ENCODE results near the gene MCF2L2.
A peak's percentile ranks its signal among the peaks of the same experiment; 100 is the strongest.
"Not testable (repeated sequence)": the region's sequence is repeated elsewhere in the genome, so short reads cannot be mapped to it uniquely, and the experiment has no call there.

MCF2L2 gene

DNA sequence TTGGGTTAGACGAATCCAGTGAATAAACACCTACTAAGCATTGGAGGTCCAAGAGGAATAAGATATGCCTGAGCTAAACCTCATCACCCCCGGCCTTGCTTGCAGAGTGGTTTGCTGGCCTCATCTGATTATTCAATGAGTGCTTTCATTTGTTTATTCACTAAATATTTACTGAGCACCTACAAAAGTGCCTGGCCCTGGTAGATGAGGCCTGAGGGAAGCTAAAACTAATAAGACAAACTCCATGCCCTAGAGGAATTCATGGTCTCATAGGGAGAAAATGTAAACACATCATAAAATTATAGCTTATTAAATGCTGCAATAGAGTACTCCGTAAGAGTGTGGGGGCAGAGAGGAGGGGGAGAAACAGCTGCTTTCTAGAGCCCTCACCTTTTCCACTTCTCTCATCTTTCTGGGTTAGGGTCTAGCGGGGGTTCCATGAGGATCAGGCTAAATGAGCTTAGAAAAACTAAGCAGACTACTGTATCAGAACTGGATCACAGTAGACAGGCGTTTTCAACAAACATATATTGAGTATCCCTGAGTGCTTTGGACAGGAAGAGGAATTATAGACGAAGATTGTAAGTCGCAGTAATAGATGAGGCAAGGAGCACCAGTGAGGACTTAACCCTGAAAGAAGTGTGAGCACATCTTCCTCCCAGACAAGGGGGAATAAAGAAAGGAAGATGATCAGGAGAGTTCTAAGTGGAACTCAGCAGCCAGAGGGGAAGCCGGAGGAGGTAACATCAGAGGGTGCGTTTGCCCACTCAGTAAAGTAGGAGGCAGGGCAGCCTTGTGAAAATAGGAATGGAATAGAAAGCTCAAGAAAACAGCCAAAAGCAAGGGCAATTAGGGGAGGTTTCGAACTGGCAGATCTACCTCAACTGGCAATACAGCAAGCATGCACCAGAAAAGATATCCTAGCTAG lies 234.4 kb downstream of the MCF2L2 start:
- DNase-seq = peak; percentile 87

DNA sequence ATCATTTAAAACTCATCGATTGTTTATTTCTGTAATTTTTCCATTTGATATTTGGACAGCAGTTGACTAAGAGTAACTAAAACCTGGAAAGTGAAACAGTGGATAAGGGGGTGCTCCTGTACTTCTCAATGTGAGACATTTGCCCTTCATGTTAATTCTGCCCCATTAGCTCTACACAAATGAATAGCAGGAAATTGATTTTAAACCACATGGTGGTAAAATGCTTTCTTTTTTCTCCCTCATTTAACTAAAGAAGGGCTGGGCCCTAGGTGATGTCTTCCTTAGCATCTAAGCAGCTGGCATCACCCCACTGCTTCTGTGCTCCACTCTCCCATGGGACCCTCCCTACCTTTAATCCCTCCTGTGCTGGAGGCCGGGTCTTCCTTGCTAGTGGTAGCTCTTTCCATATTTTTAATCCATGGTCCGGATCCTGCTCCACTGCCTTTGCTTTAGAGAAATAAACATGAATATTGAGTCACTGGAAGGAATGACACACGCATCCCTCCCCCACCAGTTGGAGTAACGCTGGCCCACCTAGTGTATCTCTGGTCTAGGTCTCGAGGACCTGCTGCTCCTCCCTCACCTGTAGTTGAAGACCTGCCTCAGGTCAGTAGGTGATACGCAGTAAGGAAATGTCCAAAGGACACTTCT lies 235.6 kb downstream of the MCF2L2 start:
- peak; percentile 82 for DNase-seq

DNA sequence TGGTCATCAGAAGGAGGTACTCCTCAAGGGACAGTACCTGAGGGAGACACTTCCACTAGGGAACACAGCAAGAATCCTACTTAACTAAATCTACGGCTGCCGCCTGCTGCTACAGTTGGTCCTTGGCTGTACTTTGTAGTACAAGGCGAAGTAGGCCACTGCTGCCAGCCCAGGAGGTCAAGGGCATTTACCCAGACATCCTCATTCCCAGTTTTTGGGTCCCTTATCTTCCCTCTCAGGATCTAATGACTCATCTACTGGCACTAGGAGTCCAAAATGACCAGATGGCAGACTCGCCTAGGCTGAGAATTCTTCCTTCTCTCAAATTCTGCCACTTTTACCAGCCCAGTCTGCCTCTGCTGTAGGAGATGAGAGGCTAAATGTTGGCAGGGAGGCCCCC lies 238.8 kb downstream of the MCF2L2 start:
- no peak for DNase-seq

DNA sequence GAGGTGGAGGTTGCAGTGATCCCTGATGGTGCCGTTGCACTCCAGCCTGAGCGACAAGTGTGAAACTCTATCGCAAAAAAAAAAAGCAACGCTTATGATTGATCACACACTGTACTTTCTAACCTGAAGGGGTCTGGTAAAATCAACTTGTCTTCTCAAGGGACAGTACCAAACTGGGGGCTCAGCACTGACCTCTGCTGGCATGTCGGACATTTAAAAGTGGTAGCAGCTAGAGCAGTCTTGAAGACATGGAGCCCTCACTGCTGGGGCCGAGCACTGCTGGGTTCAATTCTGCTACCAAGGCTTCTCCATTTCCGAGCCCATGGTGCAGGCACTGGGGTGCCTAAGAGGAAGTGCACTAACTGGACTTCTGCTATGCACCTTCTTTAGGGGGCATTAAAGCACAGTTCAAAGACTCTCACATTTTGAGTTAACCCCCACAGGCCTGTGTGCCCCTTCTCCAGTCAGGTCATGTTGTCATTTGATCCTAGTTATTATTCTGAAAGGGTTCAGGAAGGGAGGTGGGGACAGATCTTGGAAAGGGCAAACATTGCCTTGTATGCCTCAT lies 239.4 kb downstream of the MCF2L2 start:
- DNase-seq = no peak

DNA sequence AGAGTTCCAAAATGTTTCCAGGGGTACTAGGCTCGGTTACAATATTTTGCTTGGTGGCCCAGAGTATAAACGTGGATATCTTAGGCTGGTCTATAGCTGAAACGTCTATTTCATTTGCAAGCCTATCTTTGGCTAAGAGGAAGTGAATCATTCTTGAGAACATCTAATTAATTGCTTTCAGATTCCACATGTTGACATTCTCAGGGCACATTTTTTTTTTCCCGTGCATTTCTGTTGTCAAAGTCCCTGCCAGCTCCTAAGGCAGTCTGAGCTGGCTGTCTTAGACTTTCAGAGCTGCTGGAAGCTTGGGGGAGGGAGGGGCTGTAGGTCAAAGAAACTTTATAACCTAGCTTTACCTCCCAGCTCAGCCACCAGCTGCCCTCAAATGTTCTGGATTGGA lies 242.7 kb downstream of the MCF2L2 start:
- no peak for DNase-seq

DNA sequence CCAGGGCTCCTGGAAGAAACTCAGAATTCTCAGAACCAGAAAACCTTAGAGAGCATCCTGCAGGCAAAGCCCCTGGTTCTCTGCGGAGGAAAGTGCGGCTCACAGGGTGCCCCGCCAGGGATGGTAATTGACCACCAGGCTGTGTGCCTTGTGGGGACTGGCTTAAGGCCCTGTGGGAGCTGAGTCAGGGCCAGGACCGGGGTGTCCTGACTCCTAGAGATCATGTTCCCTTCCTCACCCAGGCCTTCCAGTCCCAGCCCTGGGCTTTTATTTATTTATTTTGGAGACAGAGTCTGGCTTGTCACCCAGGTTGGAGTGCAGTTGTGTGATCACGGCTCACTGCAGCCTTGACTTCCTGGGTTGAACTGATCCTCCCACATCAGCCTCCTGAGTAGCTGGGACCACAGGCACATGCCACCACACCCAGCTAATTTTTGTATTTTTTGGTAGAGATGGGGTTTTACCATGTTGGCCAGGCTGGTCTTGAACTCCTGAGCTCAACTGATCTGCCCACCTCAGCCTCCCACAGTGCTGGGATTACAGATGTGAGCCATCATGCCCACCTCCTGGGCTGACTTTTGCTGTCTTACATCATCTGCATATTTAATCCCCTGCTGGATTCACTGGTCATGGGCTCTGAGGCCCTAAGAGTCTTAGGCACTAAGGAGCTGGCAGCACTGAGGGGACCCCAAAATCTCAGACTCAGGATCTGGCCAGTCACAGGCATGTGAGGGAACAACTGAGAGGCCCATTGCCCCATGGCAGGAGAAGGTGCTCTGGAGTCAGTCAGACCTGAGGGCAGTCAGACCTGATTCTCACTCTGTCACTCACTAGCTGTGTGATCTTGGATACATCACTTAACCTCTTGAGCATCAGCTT lies 245.4 kb downstream of the MCF2L2 start:
- DNase-seq = no peak

DNA sequence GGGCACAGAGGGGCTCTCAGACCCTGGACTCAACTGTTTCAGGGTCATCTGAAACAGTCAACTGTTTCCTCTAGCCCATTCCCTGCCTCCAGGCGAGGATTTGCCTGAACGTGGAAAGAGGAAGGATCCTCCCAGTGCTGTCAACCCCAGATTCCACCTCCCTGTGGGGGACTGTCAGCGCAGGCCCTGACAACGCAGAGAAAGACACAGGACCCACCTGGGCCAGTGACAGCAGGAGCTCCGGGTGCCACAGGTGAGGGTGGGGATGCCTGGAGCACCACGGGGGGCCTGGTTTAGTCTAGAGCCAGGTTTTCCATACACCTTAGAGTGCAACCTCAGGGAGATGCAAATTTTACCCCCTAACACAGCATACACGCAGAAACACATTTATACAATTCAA lies 246.3 kb downstream of the MCF2L2 start:
- DNase-seq = no peak

DNA sequence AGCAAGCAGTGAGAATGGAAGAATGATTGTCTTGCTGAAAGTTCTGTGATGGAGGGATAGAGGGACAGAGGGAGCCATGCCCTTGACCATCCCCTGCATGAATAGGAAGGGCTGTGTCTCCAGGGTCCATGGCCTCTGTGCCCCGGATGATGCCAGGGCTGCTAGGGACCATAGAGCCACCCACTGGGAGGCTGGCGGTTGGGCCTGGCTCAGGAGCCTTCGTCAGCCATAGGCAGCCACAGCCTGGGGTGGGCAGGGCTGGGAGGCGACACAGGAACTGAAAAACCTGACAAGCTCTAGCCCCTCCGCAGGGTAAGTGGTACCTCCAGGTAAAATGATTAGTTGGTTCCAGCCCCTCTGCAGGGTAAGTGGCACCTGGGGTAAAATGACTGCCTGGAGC lies 246.8 kb downstream of the MCF2L2 start:
- DNase-seq = no peak

DNA sequence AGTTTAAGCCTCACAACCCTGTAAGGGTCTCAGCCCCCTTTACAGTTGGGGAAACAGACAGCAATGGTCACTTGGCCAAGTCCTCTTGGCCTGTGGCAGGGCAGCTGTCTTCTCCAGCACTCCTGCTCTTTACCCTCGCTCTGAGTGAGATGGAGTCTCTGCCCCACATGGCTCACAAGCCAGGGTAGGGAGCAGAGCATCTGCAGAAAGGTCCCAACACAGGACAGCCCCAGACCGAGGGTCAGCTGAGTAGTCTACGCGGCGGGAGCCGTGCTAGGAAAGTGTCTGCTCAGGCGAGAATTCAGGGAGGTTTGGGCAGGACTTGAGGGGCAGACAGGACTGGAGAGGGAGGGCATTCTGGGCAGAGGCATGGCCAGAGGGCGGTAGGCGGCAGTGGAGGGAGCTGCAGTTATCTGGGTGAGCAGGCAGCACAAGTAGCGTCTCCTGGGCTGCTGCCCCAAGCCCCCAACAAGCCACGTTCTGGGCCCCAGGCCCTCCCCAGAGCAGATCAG lies 247.6 kb downstream of the MCF2L2 start:
- DNase-seq = no peak

DNA sequence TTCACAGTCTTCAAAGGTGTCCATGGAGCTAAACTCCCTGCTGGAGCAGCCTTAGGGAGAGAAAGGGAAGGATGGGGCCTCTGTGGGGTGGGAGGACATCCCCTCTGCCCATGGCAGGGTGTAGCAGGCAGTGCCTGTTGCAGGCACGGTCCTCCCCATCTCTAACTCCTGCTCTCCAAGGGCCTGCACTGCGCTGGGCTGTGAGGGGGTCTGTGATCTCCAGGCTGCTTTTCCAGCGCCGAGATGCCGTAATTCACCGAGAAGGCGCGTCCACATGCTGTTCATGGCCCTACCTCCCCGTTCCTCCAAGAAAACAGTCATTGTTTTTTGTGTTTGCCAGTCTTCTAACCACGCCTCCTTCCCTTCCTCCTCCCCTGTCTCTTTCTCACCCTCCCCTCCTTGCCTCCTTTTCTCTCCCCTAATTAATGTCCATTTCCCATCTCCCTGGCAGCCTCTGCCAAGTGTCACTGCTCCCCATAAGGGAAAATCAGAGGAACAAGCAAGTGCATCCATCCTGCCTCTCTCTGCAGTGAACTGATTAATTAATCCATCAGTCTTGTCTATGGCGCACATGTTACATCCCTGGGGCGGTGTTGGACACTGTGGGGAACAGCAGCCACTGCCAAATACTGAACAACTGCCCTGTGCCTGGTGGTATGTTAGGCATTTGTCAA lies 248.2 kb downstream of the MCF2L2 start:
- no peak for DNase-seq

DNA sequence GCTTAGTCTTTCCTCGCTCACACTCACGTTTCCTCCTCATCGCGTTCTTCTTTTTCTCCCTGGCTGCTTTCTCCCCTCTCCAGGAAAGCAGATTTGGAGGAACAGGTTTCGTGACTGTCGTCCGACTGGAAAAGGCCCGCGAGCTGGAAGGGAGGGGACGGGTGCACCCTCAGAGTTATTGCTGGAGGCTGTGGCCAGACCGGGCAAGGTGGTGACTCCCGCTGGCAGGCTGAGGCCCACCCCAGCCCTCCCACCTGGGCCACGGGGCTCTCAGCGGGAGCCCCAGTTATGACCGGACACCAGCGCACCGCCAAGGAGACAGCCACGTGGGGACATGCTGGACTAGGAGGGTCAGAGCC lies 248.9 kb downstream of the MCF2L2 start:
- DNase-seq = not testable (repeated sequence)

DNA sequence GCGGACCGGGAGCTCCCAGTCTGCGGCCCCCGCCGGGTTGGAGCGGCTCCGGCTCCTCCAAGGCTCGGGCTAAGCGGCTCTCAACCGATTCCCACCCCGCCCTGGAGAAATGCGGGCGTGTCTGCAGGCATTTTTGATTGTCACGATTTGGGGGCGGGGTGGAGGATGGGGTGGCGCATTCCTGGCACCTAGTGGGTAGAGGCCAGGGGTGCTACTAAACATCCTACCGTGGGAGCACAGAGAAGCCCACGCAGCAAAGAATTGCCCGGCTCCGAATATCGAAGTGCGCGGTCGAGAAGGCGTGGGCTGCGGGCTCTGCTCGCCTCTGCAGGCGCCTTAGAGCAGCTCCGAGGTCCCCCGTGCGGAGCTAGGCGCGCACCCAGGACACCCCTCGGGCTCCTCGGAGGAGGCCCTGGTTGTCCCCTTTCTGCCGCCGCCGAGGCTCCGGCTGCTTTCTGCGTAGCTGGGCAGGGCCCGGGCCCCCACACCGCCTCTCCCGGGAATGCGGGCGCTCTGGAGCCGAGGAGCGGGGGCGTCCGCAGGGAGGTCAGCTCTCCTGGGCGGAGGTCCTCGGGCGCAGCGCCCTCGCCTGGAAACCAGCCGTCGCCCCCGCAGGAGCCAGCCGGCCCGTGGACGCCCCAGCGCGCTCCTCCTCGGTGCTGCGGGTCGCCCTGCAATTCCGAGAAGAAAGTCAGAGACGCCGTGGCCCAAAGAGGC lies 249.4 kb downstream of the MCF2L2 start:
- DNase-seq = no peak

DNA sequence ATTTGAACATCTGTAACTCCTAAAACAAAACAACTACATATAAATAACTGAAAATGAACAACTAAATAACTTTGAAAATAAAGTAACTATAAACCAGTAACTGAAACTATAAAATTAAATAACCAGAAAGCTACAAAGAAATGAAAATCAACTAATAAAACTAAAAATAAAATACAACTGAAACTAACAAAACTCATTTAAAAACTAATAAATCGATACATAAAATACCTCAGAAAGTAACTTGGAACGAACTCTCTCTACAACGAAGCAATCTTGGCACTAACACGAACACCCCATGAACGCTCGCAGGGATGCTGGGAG lies 249.9 kb downstream of the MCF2L2 start:
- DNase-seq = no peak

DNA sequence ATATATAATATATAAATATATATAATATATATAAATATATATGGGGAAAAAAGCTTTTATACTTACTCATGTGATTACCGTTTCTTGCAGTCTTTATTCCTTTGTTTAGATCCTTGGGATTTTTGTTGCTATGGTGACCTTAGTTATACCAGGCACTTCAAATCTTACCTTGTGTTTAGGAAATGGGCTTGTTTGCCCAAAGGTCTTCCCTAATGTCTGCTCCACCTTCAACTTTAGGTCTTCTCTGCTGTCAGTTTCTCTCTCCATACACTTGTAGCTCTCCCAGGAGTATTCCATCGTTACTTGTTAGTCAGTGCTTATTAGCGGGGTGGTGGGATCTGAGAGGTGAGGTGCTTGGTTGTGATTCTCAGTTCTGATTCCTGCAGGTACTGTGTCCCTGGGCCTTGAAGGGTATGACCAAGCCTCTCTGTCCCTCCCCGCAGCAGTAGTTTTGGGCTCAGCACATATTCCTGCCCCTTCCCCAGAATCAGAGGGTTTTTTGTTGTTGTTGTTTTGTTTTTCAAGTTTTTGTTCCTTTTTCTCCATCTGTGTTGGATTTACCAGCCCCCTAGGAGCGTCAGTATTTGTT lies 256.3 kb downstream of the MCF2L2 start:
- no peak for DNase-seq

DNA sequence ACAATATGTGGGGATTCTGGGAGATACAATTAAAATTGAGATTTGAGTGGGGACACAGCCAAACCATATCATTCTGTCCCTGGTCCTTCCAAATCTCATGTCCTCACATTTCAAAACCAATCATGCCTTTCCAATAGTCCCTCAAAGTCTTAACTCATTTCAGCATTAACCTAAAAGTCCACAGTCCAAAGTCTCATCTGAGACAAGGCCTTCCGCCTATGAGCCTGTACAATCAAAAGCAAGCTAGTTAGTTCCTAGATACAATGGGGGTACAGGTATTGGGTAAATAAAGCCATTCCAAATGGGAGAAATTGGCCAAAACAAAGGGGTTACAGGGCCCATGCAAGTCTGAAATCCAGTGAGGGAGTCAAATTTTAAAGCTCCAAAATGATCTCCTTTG lies 260.4 kb downstream of the MCF2L2 start:
- DNase-seq = not testable (repeated sequence)

DNA sequence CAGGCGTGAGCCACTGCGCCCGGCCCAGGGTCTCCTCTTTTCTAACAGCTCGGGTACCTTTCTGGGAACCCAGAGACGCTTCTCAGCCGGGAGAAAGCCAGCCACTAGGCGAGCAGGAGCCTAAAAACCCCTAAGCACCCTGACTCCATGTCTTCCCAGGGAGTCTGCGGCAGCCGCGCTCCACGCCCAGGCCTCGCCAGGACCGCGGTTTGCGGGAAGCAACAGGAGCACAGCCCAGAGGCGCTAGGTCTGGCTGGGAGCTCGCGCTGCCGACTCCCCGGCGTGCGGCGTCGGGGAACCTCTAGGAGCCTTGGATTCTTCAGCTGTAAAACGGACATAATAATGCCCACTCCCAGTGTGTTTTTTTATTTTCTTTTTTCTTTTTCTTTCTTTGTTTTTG lies 264.9 kb downstream of the MCF2L2 start:
- DNase-seq = no peak

DNA sequence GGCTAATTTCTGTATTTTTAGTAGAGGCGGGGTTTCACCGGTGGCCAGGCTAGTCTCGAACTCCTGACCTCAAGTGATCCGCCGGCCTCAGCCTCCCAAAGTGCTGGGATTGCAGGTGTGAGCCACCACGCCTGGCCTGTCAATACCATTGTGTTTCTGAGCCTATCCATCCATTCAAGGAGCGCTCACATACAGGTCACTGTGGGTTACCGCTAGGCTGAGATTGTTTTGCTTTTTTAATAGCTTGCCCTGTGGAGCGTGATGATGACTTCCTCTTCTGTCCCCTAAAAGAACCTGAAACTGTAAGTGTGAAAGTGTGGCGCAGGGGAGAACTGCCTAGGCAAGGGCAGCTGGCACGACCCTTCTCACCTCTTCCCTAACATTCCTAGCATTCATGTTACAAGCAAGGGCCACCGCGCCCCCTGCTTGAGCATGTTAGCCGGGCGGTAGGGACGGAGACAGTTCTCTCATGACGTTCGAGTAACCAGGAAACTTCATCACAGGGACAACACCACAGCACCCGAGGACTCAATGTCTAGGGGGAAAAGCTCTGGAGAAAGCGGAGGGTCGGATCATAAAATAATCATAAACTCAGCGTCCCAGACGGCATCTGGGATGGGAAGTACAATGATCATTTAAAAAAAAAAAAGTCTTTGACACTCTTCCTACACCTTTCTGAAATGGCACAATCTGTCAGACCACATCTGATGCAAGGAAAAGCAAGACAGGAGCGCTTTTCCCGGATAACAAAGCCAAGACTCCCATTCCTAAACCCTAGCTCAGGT lies 266.7 kb downstream of the MCF2L2 start:
- no peak for DNase-seq

DNA sequence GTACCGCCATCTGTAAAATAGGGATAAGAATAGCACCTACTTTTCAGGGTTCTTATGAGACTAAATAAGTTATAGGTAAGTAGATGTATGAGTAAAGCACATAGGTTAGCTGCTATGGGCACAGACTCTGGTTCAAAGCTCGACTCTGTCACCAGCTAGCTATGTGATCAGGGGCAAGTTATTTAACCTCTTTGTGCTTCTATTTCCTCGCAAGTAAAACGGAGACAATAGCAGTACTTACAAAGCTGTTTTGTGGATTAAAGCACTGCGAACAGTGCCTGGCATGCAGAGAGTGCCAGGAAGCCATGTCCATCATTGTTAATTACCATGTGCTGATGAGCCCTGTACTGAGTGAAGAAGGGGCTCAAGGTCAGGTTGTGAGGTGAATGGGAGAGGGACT lies 267.8 kb downstream of the MCF2L2 start:
- no peak for DNase-seq

DNA sequence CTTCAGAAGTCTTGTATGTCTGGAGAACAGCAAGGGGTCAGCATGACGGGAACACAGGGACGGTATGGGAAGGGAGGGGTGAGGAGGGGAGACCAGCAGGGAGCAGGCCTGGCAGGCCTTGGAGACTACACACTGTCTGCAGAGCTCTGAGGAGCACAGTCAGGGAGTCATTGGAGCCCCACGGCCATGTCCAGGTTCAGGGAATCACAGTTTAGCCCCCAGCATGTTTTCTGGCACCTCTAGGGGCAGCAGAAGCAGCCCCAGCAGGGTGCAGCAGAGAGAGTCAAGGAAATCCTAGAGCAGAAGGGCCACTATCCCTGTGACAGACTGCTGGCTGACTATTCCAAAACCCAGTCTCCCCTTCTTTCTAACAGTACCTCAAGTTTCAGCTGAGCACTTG lies 269.1 kb downstream of the MCF2L2 start:
- DNase-seq = no peak

DNA sequence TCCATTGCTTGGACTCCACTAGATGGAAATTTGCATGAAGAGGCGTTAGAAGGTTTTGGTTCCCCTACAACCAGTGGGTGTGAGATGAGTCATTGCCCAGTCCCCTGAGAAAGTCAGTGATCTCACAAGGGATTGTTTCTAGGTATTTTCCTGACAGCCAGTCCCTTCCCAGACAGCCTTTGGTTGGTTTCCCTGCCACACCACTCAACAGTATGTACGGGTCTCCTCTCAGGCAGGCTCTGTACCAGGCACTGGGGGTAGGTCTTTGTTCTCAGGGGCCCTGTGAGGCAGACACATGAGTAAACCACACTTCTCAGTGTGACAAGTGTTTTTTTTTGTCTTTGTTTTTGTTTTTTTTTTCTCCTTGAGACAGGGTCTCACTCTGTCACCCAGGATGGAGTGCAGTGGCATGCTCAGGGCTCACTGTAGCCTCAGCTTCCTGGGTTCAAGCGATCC lies 269.8 kb downstream of the MCF2L2 start:
- DNase-seq = no peak

DNA sequence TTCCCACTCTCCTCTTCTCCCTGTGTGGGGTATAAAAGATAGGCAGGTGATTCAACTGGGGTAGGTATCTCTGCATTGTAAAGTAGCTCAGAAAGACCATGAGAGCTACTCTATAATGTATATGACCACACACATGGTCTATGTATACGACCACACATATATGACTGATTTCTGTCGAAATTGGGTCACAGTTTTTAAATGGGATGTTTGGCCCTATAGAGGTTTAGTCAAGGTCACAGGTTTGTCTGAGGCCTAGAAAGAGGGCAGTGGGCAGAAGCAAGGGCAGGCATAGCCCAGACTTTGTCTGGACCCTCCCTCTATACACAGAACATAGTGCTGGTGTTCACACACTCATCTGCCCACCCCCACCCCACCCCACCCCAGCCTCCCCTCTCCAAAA lies 270.3 kb downstream of the MCF2L2 start:
- DNase-seq = no peak
